Neutrophil (primary cell): Measurements from ENCODE around the gene CARMIL3.

ENCODE experiments used
- H3K27ac ChIP-seq: fragments of 200-600 bp; sonication (generic); 2 replicates; pipeline ENCODE4 v1.5.1; 2016; ENCODE audit warnings: mild to moderate bottlenecking, moderate library complexity
- H3K27me3 ChIP-seq: fragments of 200-600 bp; sonication (generic); 2 replicates; pipeline ENCODE4 v1.6.0; 2016; ENCODE audit warnings: mild to moderate bottlenecking
- H3K36me3 ChIP-seq: fragments of 200-600 bp; sonication (generic); 2 replicates; pipeline ENCODE4 v1.5.1; 2017
- H3K4me1 ChIP-seq, 2 experiments: fragments of 200-600 bp in 1 of 2; sonication (generic) in 1 of 2; 1 replicate in 1 of 2; 2 replicates in 1 of 2; pipeline versions ENCODE4 v1.5.1 to v1.6.1; 2013 to 2016; ENCODE audit warnings: low read depth in 1 of 2, low read length in 1 of 2, mild to moderate bottlenecking in 1 of 2, moderate library complexity in 1 of 2; ENCODE audit not compliant: control insufficient read depth in 1 of 2, insufficient read depth in 1 of 2
- H3K4me3 ChIP-seq, 2 experiments: fragments of 200-600 bp in 1 of 2; sonication (generic) in 1 of 2; 1 replicate in 1 of 2; 2 replicates in 1 of 2; pipeline ENCODE4 v1.5.1; 2013 to 2016; ENCODE audit warnings: low read depth in 1 of 2, low read length in 1 of 2, mild to moderate bottlenecking in 1 of 2, moderate library complexity in 1 of 2
- H3K9me3 ChIP-seq: fragments of 200-600 bp; sonication (generic); 2 replicates; pipeline ENCODE4 v1.5.1; 2016
- TF ChIP-seq, protein P1 (sequence below): fragments of 200-600 bp; sonication (generic); IDR thresholded peaks from 2 replicates; pipeline ENCODE4 v1.5.1; 2016; ENCODE audit warnings: antibody characterized with exemption

Gene CARMIL3

DNA sequence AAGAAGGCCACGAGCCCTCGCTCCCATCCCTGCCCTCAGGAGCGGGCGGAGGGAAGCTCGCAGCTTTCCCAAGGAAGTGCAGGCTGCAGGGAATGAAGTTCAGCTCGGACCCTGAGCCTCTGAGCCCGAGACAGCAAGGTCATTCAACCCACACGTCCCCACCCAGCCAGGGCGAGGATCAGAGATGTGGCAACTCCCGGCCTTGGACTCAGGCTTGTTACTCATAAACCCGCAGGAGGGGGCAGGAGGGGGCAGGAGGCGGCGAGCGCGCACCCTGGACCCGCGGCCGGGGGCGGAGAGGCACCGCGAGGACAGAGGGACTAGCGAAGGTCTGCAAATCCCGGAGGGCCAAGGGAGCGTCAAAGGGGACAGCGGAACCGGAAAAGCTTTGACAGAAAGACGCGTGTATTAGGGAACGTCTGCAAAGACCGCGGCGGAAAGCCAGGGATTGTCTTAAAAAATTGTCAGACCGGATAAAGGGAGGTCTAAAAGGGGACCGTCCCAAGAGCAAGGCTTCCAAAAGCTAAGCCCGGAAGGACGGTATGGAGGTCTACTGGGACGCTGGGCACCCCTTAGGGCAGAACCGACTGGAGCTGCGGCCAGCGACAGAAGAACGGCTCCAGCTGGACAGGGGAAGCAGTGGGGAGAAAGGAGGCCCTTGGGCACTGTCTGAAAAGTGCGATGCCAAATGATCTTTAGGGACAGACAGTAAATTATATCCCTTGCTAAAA lies 62.2 kb downstream of the CARMIL3 start:
- TF ChIP-seq, protein P1, sequence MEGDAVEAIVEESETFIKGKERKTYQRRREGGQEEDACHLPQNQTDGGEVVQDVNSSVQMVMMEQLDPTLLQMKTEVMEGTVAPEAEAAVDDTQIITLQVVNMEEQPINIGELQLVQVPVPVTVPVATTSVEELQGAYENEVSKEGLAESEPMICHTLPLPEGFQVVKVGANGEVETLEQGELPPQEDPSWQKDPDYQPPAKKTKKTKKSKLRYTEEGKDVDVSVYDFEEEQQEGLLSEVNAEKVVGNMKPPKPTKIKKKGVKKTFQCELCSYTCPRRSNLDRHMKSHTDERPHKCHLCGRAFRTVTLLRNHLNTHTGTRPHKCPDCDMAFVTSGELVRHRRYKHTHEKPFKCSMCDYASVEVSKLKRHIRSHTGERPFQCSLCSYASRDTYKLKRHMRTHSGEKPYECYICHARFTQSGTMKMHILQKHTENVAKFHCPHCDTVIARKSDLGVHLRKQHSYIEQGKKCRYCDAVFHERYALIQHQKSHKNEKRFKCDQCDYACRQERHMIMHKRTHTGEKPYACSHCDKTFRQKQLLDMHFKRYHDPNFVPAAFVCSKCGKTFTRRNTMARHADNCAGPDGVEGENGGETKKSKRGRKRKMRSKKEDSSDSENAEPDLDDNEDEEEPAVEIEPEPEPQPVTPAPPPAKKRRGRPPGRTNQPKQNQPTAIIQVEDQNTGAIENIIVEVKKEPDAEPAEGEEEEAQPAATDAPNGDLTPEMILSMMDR = no peak
- Histone ChIP-seq H3K4me3 (peak overlapping the region; percentile 67 to 84), H3K27ac (peak overlapping the region; percentile 98), H3K36me3 (peaks cover 20% of the 10 kb centered on the region), H3K4me1 (peaks cover 25 to 29% of the 10 kb centered on the region in 2 experiments), H3K9me3 (no peaks in the 10 kb centered on the region), H3K27me3 (no peaks in the 10 kb centered on the region)

DNA sequence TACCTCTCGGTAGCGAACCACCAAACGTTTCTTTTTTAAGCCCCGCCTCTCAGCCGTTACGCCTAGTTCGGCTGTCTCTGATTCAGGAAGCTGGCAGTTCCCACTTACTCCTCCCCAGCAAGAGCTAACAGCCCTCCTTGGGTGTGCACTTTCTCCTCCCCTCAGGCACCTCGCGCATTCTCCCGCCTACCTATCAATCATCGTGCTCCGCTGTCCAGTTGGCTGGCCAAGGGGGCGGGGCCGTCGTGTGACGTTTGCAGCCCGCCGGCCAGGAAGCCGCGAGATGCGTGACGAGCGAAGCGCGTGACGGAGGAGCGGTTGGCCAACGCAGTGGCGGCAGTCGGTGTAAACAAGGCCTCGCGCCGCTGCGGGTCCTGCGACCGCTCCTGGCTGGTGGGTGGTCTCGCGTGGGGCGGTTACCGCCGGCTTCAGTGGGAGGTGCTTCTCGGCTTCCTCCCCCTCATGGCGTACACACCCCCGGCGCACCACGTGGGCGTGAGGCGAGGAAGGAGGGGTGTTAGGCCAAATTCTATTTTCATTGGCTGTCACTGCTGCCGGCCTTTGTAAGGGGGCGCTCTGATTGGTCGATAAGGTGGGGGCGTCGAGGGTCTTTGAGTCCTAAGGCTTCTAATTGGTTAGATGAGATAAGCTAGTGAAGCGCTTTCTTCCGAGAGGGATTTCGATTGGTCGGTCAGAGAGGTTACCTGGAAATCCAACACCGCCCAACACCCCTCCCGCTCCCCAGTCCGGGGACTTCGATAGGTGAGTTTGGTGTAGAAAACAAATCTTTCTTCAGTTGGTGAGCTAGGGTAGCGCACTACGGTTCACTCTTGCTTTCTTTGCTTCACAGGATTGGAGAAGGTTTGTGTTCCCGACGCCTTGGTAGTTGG lies 63.0 kb downstream of the CARMIL3 start, which contains the start of the genes DCAF11 and NRL:
TSS of gene DCAF11 (plus strand) at position 246 of the 890 bp plus-strand sequence. CDS start 818 bp downstream, outside the sequence.
TSS of gene NRL (minus strand) at position 418 of the 890 bp plus-strand sequence. CDS start 32,101 bp downstream, outside the sequence.
- Histone ChIP-seq H3K4me1 (peaks cover 23 to 28% of the 10 kb centered on the region in 2 experiments), H3K4me3 (peak within 1 kb of the TSS; percentile 67 to 84), H3K27ac (peak within 1 kb of the TSS; percentile 98), H3K27me3 (no peaks in the 10 kb centered on the region), H3K36me3 (peaks cover 28% of the 10 kb centered on the region), H3K9me3 (no peaks in the 10 kb centered on the region)
- TF ChIP-seq, protein P1 = peak; percentile 37

DNA sequence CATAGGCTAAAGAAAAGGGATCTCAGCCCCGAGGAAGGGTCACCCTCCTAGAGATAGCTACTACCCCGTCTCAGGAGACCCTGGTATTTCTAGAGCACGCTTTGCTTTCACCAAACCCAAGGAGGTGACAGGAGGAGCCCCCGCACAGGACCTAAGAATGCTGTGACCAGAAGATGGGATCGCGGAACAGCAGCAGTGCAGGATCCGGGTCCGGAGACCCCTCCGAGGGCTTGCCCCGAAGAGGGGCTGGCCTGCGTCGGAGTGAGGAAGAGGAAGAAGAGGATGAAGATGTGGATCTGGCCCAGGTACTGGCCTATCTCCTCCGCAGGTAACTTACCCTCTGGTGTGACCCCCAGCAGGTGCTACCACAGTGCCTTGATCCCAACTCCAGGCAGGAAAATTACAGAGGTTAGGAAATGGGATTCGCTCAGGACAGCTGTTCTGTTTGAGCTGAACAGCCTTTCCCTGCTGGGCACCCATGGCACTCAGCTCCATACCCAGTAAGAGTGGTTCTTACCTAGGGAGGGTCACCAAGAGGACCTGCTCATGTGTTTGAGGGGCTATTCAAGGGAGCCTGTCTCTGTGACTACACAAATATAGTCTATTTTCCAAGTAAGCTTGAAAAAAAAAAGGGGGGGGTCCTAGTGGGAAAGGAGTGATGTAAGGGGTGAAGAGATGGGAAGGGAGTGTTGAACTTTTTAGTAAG lies 63.8 kb downstream of the CARMIL3 start:
- H3K36me3 ChIP-seq = peaks cover 36% of the 10 kb centered on the region
- H3K4me1 ChIP-seq = peaks cover 23 to 28% of the 10 kb centered on the region in 2 experiments
- H3K4me3 ChIP-seq = peak overlapping the region; percentile 67 to 84
- H3K9me3 ChIP-seq = no peaks in the 10 kb centered on the region
- no peaks in the 10 kb centered on the region for H3K27me3 ChIP-seq
- TF ChIP-seq, protein P1 = no peak
- peak overlapping the region; percentile 98 for H3K27ac ChIP-seq

DNA sequence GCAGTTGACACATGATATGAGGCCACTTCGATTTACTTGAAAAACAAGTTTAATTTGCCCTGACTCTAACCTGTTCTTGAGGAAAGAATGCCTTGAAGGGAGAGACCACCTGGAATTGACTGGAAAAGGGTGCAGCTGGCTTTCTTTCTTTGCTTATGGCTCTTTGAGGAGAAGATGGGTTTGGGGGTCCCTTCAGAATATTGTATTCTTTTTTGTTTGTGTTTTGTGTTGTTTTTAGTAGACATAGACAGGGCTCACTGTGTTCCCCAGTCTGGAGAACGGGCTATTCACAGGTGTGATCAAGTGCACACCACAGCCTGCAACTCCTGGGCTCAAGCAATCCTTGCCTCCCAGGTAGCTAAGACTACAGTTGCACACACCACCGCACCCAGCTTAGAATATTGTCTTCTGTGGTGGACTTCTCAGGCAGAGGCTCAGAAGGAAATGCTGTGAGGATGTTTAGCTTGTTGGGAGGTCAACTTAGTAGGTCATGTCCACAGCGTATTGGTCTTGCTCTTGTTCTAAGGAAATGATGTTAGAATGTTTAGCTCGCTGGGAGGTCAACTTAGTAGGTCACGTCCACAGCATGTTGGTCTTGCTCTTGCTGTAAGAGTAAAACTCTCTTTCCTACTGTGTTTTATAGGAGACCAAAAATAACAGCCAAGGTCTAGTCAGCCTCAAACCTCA lies 64.5 kb downstream of the CARMIL3 start:
- TF ChIP-seq, protein P1 = no peak
- Histone ChIP-seq H3K9me3 (no peaks in the 10 kb centered on the region), H3K36me3 (peaks cover 43% of the 10 kb centered on the region), H3K27me3 (no peaks in the 10 kb centered on the region), H3K4me1 (peaks cover 23 to 28% of the 10 kb centered on the region in 2 experiments), H3K4me3 (peak overlapping the region; percentile 67 to 84), H3K27ac (peak overlapping the region; percentile 98)
